Measurements from ENCODE around the gene CASK. TPM values are rescaled to one million over a fixed set of nuclear protein-coding genes. Genes with fewer than 3 reads are reported as not detected.

CASK gene
- total and polyA plus RNA-seq, 4 donors: 3.6 to 14.8 (median 6.2) TPM

DNA sequence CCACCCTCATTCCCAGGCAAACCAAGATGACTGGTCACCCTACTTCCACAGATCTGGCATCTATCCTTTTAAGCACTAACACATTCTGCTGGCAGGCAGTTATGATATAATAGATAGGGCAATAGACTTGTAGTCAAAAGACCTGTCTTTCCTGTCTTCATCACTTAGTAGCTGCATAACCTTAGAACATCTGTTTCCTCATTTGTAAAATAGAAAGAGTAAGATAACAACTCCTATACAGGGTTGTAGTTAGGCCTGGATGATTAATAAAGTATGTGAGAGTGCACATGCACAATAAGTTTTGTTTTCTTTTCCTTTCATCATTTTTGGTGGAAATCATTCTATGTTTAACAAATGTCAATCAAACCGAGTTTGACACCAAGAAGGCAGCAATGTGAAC, 127.3 kb downstream of the CASK start:
- no peaks in the 10 kb centered on the region for H3K36me3 ChIP-seq (ENCODE audit: control insufficient read depth in 4 of 4, insufficient read depth in 3 of 4, low read depth in 1 of 4, low read length in 3 of 4)
- no peaks in the 10 kb centered on the region for H3K27me3 ChIP-seq (ENCODE audit: control insufficient read depth in 4 of 4, insufficient read depth in 4 of 4, low read length in 3 of 4)
- H3K4me1 ChIP-seq (ENCODE audit: control insufficient read depth in 4 of 4, insufficient read depth in 4 of 4, low read length in 3 of 4): no peaks in the 10 kb centered on the region
- no peak overlapping the region for H3K27ac ChIP-seq (ENCODE audit: low read depth in 1 of 2, low read length in 2 of 2)
- TF ChIP-seq, protein P1, sequence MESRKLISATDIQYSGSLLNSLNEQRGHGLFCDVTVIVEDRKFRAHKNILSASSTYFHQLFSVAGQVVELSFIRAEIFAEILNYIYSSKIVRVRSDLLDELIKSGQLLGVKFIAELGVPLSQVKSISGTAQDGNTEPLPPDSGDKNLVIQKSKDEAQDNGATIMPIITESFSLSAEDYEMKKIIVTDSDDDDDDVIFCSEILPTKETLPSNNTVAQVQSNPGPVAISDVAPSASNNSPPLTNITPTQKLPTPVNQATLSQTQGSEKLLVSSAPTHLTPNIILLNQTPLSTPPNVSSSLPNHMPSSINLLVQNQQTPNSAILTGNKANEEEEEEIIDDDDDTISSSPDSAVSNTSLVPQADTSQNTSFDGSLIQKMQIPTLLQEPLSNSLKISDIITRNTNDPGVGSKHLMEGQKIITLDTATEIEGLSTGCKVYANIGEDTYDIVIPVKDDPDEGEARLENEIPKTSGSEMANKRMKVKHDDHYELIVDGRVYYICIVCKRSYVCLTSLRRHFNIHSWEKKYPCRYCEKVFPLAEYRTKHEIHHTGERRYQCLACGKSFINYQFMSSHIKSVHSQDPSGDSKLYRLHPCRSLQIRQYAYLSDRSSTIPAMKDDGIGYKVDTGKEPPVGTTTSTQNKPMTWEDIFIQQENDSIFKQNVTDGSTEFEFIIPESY (IDR thresholded peaks at IDR 0.05): no peak
- no peak for TF ChIP-seq TAF1 (conservative IDR thresholded peaks at IDR 0.05)
- TF ChIP-seq NR2F2 (IDR thresholded peaks at IDR 0.05): no peak
- TF ChIP-seq YY1 (IDR thresholded peaks at IDR 0.05): no peak
- TF ChIP-seq, protein P2, sequence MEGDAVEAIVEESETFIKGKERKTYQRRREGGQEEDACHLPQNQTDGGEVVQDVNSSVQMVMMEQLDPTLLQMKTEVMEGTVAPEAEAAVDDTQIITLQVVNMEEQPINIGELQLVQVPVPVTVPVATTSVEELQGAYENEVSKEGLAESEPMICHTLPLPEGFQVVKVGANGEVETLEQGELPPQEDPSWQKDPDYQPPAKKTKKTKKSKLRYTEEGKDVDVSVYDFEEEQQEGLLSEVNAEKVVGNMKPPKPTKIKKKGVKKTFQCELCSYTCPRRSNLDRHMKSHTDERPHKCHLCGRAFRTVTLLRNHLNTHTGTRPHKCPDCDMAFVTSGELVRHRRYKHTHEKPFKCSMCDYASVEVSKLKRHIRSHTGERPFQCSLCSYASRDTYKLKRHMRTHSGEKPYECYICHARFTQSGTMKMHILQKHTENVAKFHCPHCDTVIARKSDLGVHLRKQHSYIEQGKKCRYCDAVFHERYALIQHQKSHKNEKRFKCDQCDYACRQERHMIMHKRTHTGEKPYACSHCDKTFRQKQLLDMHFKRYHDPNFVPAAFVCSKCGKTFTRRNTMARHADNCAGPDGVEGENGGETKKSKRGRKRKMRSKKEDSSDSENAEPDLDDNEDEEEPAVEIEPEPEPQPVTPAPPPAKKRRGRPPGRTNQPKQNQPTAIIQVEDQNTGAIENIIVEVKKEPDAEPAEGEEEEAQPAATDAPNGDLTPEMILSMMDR (IDR thresholded peaks at IDR 0.05; ENCODE audit: low read depth, low read length, missing input control): no peak
- no peak for TF ChIP-seq EGR1 (IDR thresholded peaks at IDR 0.05; ENCODE audit: low read depth in 2 of 2)
- TF ChIP-seq JUND (IDR thresholded peaks at IDR 0.05): no peak
- TF ChIP-seq RXRA (IDR thresholded peaks at IDR 0.05): no peak
- no peak for TF ChIP-seq FOXA1 (IDR thresholded peaks at IDR 0.05)
- no peak for TF ChIP-seq HNF4G (IDR thresholded peaks at IDR 0.05)
- TF ChIP-seq, protein P3, sequence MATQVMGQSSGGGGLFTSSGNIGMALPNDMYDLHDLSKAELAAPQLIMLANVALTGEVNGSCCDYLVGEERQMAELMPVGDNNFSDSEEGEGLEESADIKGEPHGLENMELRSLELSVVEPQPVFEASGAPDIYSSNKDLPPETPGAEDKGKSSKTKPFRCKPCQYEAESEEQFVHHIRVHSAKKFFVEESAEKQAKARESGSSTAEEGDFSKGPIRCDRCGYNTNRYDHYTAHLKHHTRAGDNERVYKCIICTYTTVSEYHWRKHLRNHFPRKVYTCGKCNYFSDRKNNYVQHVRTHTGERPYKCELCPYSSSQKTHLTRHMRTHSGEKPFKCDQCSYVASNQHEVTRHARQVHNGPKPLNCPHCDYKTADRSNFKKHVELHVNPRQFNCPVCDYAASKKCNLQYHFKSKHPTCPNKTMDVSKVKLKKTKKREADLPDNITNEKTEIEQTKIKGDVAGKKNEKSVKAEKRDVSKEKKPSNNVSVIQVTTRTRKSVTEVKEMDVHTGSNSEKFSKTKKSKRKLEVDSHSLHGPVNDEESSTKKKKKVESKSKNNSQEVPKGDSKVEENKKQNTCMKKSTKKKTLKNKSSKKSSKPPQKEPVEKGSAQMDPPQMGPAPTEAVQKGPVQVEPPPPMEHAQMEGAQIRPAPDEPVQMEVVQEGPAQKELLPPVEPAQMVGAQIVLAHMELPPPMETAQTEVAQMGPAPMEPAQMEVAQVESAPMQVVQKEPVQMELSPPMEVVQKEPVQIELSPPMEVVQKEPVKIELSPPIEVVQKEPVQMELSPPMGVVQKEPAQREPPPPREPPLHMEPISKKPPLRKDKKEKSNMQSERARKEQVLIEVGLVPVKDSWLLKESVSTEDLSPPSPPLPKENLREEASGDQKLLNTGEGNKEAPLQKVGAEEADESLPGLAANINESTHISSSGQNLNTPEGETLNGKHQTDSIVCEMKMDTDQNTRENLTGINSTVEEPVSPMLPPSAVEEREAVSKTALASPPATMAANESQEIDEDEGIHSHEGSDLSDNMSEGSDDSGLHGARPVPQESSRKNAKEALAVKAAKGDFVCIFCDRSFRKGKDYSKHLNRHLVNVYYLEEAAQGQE (IDR thresholded peaks at IDR 0.05): no peak
- TF ChIP-seq HNF4A (conservative IDR thresholded peaks at IDR 0.05): no peak
- no peak for TF ChIP-seq SP1 (IDR thresholded peaks at IDR 0.05)
- H3K9me3 ChIP-seq (ENCODE audit: control insufficient read depth in 4 of 4, low read length in 3 of 4): peaks cover 0 to 3% (median 0%) of the 10 kb centered on the region in 4 donors
- H3K9ac ChIP-seq (ENCODE audit: low read depth in 1 of 2, low read length in 2 of 2): no peak overlapping the region
- WGBS: 79% methylated on average over 1 of the region's 1 CpG
- no peak overlapping the region for H3K4me3 ChIP-seq (ENCODE audit: low read depth in 1 of 3, low read length in 3 of 3)
- no peak for DNase-seq (ENCODE audit: low spot score)

DNA sequence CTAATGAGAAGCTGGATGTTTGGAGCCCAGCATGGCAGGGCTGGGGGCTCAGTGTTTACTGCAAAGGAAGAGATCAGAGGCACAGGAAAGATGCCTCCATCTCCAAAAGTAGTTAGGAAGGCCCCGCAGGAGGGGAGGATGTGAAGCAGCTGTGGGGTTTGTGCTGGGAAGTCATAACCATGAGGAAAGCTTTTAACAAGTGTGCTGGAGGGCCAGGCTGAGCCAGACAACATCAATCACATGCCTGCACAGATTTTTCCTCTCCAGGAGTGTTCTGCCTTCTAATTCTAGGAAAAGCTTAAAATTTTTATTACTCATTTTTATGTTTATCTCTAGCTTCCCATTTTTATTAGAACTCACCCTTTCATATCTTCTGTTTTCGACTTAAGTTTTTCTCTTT, 134.0 kb downstream of the CASK start:
- DNase-seq (ENCODE audit: low spot score): no peak
- H3K9ac ChIP-seq (ENCODE audit: low read depth in 1 of 2, low read length in 2 of 2): no peak overlapping the region
- H3K4me3 ChIP-seq (ENCODE audit: low read depth in 1 of 3, low read length in 3 of 3): no peak overlapping the region
- no peaks in the 10 kb centered on the region for H3K9me3 ChIP-seq (ENCODE audit: control insufficient read depth in 4 of 4, low read length in 3 of 4)
- 74% methylated on average over 2 of the region's 2 CpGs for WGBS
- no peaks in the 10 kb centered on the region for H3K4me1 ChIP-seq (ENCODE audit: control insufficient read depth in 4 of 4, insufficient read depth in 4 of 4, low read length in 3 of 4)
- TF ChIP-seq, protein P2 (IDR thresholded peaks at IDR 0.05; ENCODE audit: low read depth, low read length, missing input control): no peak
- no peak for TF ChIP-seq SP1 (IDR thresholded peaks at IDR 0.05)
- TF ChIP-seq HNF4A (conservative IDR thresholded peaks at IDR 0.05): no peak
- no peak for TF ChIP-seq TAF1 (conservative IDR thresholded peaks at IDR 0.05)
- no peak for TF ChIP-seq YY1 (IDR thresholded peaks at IDR 0.05)
- H3K27me3 ChIP-seq (ENCODE audit: control insufficient read depth in 4 of 4, insufficient read depth in 4 of 4, low read length in 3 of 4): no peaks in the 10 kb centered on the region
- H3K27ac ChIP-seq (ENCODE audit: low read depth in 1 of 2, low read length in 2 of 2): no peak overlapping the region
- H3K36me3 ChIP-seq (ENCODE audit: control insufficient read depth in 4 of 4, insufficient read depth in 3 of 4, low read depth in 1 of 4, low read length in 3 of 4): no peaks in the 10 kb centered on the region
